Fibroblast of pulmonary artery (primary cell): ENCODE measurements around the gene KCNH1.

Experiments
- DNase-seq: peaks from one replicate; pipeline ENCODE4 v3.0.0-alpha.2; 2010; ENCODE audit warnings: low read depth
- H3K4me3 ChIP-seq: replicated peaks from 2 replicates; pipeline ENCODE4 v1.5.1; 2011; ENCODE audit warnings: low read depth, mild to moderate bottlenecking, control low read depth, low read length, moderate library complexity
- TF ChIP-seq, protein P1 (sequence below): IDR thresholded peaks from 2 replicates; pipeline ENCODE4 v1.5.1; 2011; ENCODE audit warnings: mild to moderate bottlenecking, control low read depth, low read length, inconsistent platforms; ENCODE audit errors: missing control alignments

Gene KCNH1

DNA sequence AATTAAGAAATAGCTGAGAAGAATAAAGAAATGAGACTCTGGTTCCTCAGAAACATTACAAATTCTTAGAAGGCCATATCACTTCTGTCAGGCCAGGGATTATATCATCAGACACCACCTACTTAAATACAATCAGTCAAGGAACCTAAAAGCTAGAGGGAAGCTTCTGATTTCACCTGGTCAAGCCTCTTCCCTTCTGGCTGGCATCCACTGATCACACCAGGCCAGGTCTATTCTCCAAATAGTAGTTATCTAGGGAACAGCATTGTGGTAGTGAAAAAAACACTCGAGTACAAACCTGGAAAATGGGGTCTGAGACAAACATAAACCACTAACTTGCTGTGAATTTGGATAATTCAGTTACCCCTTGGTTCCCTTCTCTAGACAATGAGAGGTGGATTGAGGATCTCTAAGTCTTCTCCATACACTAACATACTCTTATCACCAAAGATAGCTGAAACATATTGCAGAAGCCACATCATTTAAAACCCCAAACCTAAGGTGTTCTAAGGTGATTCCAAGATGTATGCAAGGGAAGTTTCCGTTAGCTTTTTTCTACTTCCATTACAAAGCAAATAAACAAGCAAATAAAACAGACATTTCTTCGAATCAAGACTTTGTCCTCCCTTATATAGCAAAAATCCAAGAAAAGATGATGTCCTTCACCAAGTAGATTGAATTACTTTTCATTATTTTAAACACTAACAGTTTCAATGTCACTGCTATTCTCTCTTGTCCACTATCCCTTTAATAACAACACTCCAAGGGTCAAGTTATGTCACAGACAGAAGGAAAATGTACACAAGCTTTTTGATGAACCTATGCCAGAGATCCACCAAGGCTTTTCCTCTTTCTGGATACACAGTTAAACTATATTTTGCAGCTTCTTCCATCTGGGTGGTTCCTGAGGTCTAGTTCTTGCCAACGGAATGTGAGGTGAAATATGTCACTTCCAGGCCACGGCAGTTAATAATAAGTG is 212.9 kb downstream of the KCNH1 start:
- no peak overlapping the region for H3K4me3 ChIP-seq
- no peak for DNase-seq
- TF ChIP-seq, protein P1, sequence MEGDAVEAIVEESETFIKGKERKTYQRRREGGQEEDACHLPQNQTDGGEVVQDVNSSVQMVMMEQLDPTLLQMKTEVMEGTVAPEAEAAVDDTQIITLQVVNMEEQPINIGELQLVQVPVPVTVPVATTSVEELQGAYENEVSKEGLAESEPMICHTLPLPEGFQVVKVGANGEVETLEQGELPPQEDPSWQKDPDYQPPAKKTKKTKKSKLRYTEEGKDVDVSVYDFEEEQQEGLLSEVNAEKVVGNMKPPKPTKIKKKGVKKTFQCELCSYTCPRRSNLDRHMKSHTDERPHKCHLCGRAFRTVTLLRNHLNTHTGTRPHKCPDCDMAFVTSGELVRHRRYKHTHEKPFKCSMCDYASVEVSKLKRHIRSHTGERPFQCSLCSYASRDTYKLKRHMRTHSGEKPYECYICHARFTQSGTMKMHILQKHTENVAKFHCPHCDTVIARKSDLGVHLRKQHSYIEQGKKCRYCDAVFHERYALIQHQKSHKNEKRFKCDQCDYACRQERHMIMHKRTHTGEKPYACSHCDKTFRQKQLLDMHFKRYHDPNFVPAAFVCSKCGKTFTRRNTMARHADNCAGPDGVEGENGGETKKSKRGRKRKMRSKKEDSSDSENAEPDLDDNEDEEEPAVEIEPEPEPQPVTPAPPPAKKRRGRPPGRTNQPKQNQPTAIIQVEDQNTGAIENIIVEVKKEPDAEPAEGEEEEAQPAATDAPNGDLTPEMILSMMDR: no peak

DNA sequence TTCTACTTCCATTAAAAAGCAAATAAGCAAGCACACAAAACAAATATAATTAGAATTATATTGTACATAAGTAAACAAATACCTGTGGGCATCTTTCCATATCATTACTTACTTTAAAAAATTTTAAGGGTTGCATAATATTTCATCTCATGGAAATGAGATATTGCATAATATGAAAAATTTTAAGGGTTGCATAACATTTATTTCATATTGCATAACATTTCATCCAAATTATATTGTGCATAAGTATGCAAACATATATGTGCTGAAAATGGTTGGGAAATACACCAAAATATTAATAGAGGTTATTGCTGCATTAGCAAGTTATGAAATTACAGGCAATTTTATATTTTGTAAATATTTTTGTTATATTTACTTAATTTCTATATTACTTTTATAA is 213.7 kb downstream of the KCNH1 start:
- no peak overlapping the region for H3K4me3 ChIP-seq
- DNase-seq: no peak
- TF ChIP-seq, protein P1: no peak

DNA sequence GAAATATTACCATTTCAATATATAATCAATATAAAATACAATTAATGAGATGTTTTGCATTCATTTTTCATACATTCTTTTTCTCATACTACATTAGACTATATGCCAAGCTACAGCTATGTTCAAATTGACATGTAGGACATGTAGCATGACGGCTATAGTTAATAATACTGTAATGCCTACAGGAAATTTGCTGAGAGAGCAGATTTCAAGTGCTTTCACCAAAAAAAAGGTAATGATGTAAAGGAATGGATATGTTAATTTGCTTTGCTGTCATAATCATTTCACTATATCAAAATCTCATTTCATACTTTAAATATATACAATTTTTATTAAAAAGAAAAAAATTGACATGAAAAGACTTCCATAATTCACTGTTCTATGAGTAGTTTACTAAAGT is 215.1 kb downstream of the KCNH1 start:
- TF ChIP-seq, protein P1: no peak
- no peak for DNase-seq
- H3K4me3 ChIP-seq: no peak overlapping the region

DNA sequence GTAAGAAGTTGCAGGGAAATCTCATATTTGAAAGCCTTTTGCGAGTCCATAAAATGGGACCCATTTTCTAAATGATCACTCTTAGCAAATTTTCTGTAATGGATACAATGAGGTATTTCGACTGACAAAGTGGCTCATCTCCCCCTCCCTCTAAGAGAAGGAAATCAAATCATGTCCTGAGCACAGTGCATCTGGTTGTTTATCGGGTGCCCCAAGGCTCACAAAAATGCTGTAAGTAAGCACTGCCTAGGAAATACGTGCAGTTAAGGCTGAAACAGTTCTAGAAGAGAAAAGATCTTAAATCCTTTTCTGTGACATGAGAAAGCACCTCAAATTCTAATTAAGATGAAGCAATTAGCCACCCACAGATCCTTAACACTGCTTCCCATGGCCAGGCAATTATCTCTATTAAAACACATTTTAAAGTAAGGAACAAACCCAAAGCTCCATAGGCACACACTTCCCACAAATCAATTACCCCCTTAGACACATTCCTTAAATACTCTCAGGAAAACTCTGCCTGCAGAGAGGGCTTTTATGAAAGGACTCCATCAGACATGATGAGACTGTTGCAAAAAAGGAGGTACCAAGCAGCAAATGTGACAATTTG is 216.3 kb downstream of the KCNH1 start:
- TF ChIP-seq, protein P1: no peak
- H3K4me3 ChIP-seq: no peak overlapping the region
- DNase-seq: no peak

DNA sequence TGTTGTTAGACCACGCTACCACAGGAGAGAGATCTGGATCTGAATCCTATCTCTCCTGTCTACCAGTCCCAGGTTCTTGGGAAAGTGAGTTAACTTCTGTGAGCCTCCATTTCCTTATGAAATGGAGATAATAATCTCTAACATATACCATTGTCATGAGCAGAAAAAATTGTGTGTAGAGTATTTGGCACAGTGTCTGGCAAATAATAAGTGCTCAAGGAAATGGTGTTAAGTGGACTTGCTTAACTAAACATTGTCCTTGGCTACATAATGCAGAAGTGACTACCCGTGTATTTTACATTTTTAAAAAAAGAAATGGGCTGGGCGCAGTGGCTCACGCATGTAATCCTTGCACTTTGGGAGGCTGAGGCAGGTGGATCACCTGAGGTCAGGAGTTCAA is 217.4 kb downstream of the KCNH1 start:
- DNase-seq: no peak
- no peak overlapping the region for H3K4me3 ChIP-seq
- TF ChIP-seq, protein P1: no peak

DNA sequence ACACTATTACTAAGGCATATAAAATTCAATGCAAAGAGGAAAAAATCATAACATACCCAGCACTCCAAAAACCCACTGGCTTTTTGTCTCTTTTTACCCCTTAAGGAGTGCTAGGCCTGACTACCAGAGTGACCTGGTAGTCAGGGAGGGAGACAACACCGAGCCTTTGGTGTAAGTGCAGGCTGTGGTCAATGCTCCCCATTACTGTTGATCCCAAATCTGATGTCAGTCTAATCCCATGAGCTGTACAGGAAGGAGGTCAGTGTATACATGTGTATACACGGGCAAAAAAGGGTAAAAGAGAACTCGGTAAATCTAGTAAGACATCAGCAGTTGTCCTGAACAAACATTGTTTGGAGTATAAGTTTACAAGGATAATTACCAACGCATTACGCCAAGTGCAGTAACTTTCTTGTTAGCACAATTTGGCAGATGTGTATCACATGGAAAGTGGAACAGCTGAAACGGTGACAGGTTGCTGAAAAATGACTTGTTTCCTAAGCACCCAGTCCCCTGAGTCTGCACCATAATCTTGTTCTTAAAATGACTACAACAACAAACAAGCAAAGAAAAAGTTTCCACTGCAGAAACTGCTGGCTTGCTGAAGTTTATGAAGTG is 217.9 kb downstream of the KCNH1 start:
- no peak for DNase-seq
- no peak overlapping the region for H3K4me3 ChIP-seq
- TF ChIP-seq, protein P1: no peak
